Vagina (tissue), 2 donors: ENCODE measurements around the gene AFAP1L1. TPM values are rescaled to one million over a fixed set of nuclear protein-coding genes. Genes with fewer than 3 reads are reported as not detected.
A peak's percentile ranks its signal among the peaks of the same experiment; 100 is the strongest.

ENCODE experiments used
- DNase-seq, 2 donors: peaks; one replicate each; pipeline ENCODE4 v3.0.0-alpha.2; 2017; ENCODE audit errors: extremely low spot score in 2 of 2
- H3K27ac ChIP-seq: fragments of 200-600 bp; sonication (generic); one replicate; pipeline ENCODE4 v1.5.1; 2019
- H3K27me3 ChIP-seq: fragments of 200-600 bp; sonication (generic); one replicate; pipeline ENCODE4 v1.5.1; 2019
- H3K36me3 ChIP-seq, 2 donors: fragments of 200-600 bp; sonication (generic); one replicate each; pipeline ENCODE4 v1.5.1; 2017 to 2019
- H3K4me1 ChIP-seq: fragments of 200-600 bp; sonication (generic); one replicate; pipeline ENCODE4 v1.5.1; 2019
- H3K4me3 ChIP-seq, 2 donors: fragments of 200-600 bp; sonication (generic); 1 replicate in 1 of 2; 2 replicates in 1 of 2; pipeline ENCODE4 v1.5.1; 2016 to 2019
- H3K9me3 ChIP-seq: fragments of 200-600 bp; sonication (generic); one replicate; pipeline ENCODE4 v1.5.1; 2019
- CTCF ChIP-seq, 3 experiments: fragments of 450-650 bp in 2 of 3; fragments of 200-600 bp in 1 of 3; sonication (generic) in 1 of 3; IDR thresholded peaks; one replicate each; pipeline ENCODE4 v1.5.1; 2017 to 2019; ENCODE audit warnings: antibody characterized with exemption in 3 of 3, mild to moderate bottlenecking in 2 of 3, moderate library complexity in 2 of 3
- POLR2A ChIP-seq, 2 donors: fragments of 450-650 bp; IDR thresholded peaks; one replicate each; pipeline ENCODE4 v1.6.1; 2017; ENCODE audit warnings: antibody characterized with exemption in 2 of 2, mild to moderate bottlenecking in 2 of 2, moderate library complexity in 2 of 2
- POLR2AphosphoS5 ChIP-seq, 2 donors: sonication (generic); formaldehyde crosslinking; IDR thresholded peaks; one replicate each; pipeline ENCODE4 v1.9.0; 2017; ENCODE audit warnings: antibody characterized with exemption in 2 of 2, mild to moderate bottlenecking in 2 of 2, low read depth in 1 of 2; ENCODE audit not compliant: insufficient read depth in 1 of 2
- intact Hi-C: fragments of 100-400 bp; cut with DNase I; formaldehyde crosslinking; loops from one replicate; pipeline ENCODE4 v1.15.1; 2023
- total RNA-seq: library from RNA; depleted of rRNA; stranded (reverse); fragments of >200 nt; gene quantifications from one replicate; pipeline ENCODE4 v1.2.3, GENCODE V29; 2016

The AFAP1L1 gene
- total RNA-seq, 1 donor from 2014 or later, result 14.7 TPM

- TF ChIP-seq CTCF (IDR thresholded peaks at IDR 0.05) (peak; percentile 38 to 82 (median 74)), POLR2A (IDR thresholded peaks at IDR 0.05) (no peak), POLR2AphosphoS5 (IDR thresholded peaks at IDR 0.05; ENCODE audit: insufficient read depth in 1 of 2, low read depth in 1 of 2) (peak in 1 of 2 donors; percentile 86)
- Histone ChIP-seq H3K27me3 (no peaks in the 10 kb centered on the region), H3K4me1 (peaks cover 7% of the 10 kb centered on the region), H3K36me3 (no peaks in the 10 kb centered on the region), H3K9me3 (no peaks in the 10 kb centered on the region), H3K4me3 (no peak overlapping the region), H3K27ac (peak overlapping the region; percentile 44)
- DNase-seq, result no peak
- intact Hi-C loops, result no loop called here
Observed at GRCh38 chr5:149228618-149229297, 42.9 kb upstream of the AFAP1L1 start.

- peaks cover 7% of the 10 kb centered on the region for H3K4me1 ChIP-seq
- intact Hi-C loops, result no loop called here
- H3K4me3 ChIP-seq, result no peak overlapping the region
- DNase-seq, result no peak
- no peaks in the 10 kb centered on the region for H3K27me3 ChIP-seq
- TF ChIP-seq POLR2AphosphoS5 (IDR thresholded peaks at IDR 0.05; ENCODE audit: insufficient read depth in 1 of 2, low read depth in 1 of 2), result no peak
- no peak for TF ChIP-seq POLR2A (IDR thresholded peaks at IDR 0.05)
- TF ChIP-seq CTCF (IDR thresholded peaks at IDR 0.05), result no peak
- H3K9me3 ChIP-seq, result no peaks in the 10 kb centered on the region
- H3K27ac ChIP-seq, result no peak overlapping the region
- H3K36me3 ChIP-seq, result no peaks in the 10 kb centered on the region
Observed at GRCh38 chr5:149229298-149229937, 42.2 kb upstream of the AFAP1L1 start.

- no peak for TF ChIP-seq CTCF (IDR thresholded peaks at IDR 0.05)
- no peak for TF ChIP-seq POLR2AphosphoS5 (IDR thresholded peaks at IDR 0.05; ENCODE audit: insufficient read depth in 1 of 2, low read depth in 1 of 2)
- TF ChIP-seq POLR2A (IDR thresholded peaks at IDR 0.05), result no peak
- Histone ChIP-seq H3K36me3 (no peaks in the 10 kb centered on the region), H3K4me1 (no peaks in the 10 kb centered on the region), H3K27me3 (no peaks in the 10 kb centered on the region), H3K9me3 (no peaks in the 10 kb centered on the region), H3K27ac (no peak overlapping the region), H3K4me3 (no peak overlapping the region)
- intact Hi-C loops, result no loop called here
- no peak for DNase-seq
Observed at GRCh38 chr5:149235841-149236240, 35.8 kb upstream of the AFAP1L1 start.

- Histone ChIP-seq H3K9me3 (no peaks in the 10 kb centered on the region), H3K36me3 (no peaks in the 10 kb centered on the region), H3K4me1 (no peaks in the 10 kb centered on the region), H3K4me3 (no peak overlapping the region), H3K27ac (no peak overlapping the region), H3K27me3 (no peaks in the 10 kb centered on the region)
- TF ChIP-seq CTCF (IDR thresholded peaks at IDR 0.05), result no peak
- no peak for TF ChIP-seq POLR2AphosphoS5 (IDR thresholded peaks at IDR 0.05; ENCODE audit: insufficient read depth in 1 of 2, low read depth in 1 of 2)
- TF ChIP-seq POLR2A (IDR thresholded peaks at IDR 0.05), result no peak
- no peak for DNase-seq
- intact Hi-C loops, result no loop called here
Observed at GRCh38 chr5:149237662-149238061, 34.0 kb upstream of the AFAP1L1 start.

GRCh38 chr5:149238540-149238939, 33.1 kb upstream of the AFAP1L1 start:
- Histone ChIP-seq H3K36me3 (no peaks in the 10 kb centered on the region), H3K27me3 (no peaks in the 10 kb centered on the region), H3K4me1 (no peaks in the 10 kb centered on the region), H3K4me3 (no peak overlapping the region), H3K27ac (no peak overlapping the region), H3K9me3 (no peaks in the 10 kb centered on the region)
- intact Hi-C loops, result no loop called here
- no peak for DNase-seq
- no peak for TF ChIP-seq POLR2AphosphoS5 (IDR thresholded peaks at IDR 0.05; ENCODE audit: insufficient read depth in 1 of 2, low read depth in 1 of 2)
- TF ChIP-seq CTCF (IDR thresholded peaks at IDR 0.05), result no peak
- TF ChIP-seq POLR2A (IDR thresholded peaks at IDR 0.05), result no peak
